GM23338 (cell line): Measurements from ENCODE around the gene OR1M1. TPM values are rescaled to one million over a fixed set of nuclear protein-coding genes. Genes with fewer than 3 reads are reported as not detected.

Source experiments
- ATAC-seq: fragments of 200-7000 bp; cut with Tn5 transposase; 3 replicates; pipeline ENCODE4 v1.9.1; 2020
- DNase-seq: peaks from one replicate; pipeline ENCODE4 v3.0.0-alpha.2; 2015; ENCODE audit warnings: low spot score
- H2AFZ ChIP-seq: fragments of 200-600 bp; sonication (generic); 2 replicates; pipeline ENCODE4 v1.8.0; 2016; ENCODE audit warnings: antibody characterized with exemption, mild to moderate bottlenecking, moderate library complexity
- H3F3A ChIP-seq: fragments of 200-600 bp; sonication (generic); replicated peaks from 2 replicates; pipeline ENCODE4 v1.8.0; 2017; ENCODE audit warnings: antibody characterized with exemption, mixed run types, low read depth
- H3K27ac ChIP-seq: fragments of 200-600 bp; sonication (generic); 2 replicates; pipeline ENCODE4 v1.6.1; 2016; ENCODE audit warnings: low read depth
- H3K27me3 ChIP-seq: fragments of 200-600 bp; sonication (generic); 2 replicates; pipeline ENCODE4 v1.8.0; 2016; ENCODE audit warnings: mild to moderate bottlenecking, mixed run types, moderate library complexity; ENCODE audit not compliant: insufficient read depth
- H3K36me3 ChIP-seq: fragments of 200-600 bp; sonication (generic); 2 replicates; pipeline ENCODE4 v1.8.0; 2016; ENCODE audit warnings: mild to moderate bottlenecking; ENCODE audit not compliant: insufficient read depth
- H3K4me1 ChIP-seq: fragments of 200-600 bp; sonication (generic); 2 replicates; pipeline ENCODE4 v1.8.0; 2016; ENCODE audit warnings: mild to moderate bottlenecking, moderate library complexity; ENCODE audit not compliant: insufficient read depth
- H3K4me2 ChIP-seq: fragments of 200-600 bp; sonication (generic); 2 replicates; pipeline ENCODE4 v1.7.1; 2017; ENCODE audit warnings: mixed run types
- H3K4me3 ChIP-seq: fragments of 200-600 bp; sonication (generic); 2 replicates; pipeline ENCODE4 v1.6.1; 2016; ENCODE audit warnings: mixed run types
- H3K79me2 ChIP-seq: fragments of 200-600 bp; sonication (generic); replicated peaks from 2 replicates; pipeline ENCODE4 v1.8.0; 2017; ENCODE audit warnings: mild to moderate bottlenecking; ENCODE audit not compliant: insufficient read depth
- H3K9me2 ChIP-seq: fragments of 200-600 bp; sonication (generic); 2 replicates; pipeline ENCODE4 v1.8.0; 2017; ENCODE audit not compliant: insufficient read depth
- H4K20me1 ChIP-seq: fragments of 200-600 bp; sonication (generic); replicated peaks from 2 replicates; pipeline ENCODE4 v1.8.0; 2017; ENCODE audit warnings: mild to moderate bottlenecking; ENCODE audit not compliant: insufficient read depth
- H3K27ac Mint-ChIP-seq: 2 replicates; pipeline ENCODE4 v1.8.0; 2020; ENCODE audit warnings: inconsistent platforms, mild to moderate bottlenecking, moderate library complexity, mixed read lengths
- H3K27me3 Mint-ChIP-seq: 3 replicates; pipeline ENCODE4 v1.8.0; 2022; ENCODE audit warnings: low read depth, mild to moderate bottlenecking, moderate library complexity, mixed read lengths, inconsistent platforms; ENCODE audit not compliant: insufficient read depth, poor library complexity
- H3K36me3 Mint-ChIP-seq: 3 replicates; pipeline ENCODE4 v1.8.0; 2021; ENCODE audit warnings: low read depth, mild to moderate bottlenecking, inconsistent platforms, moderate library complexity, mixed read lengths
- H3K4me1 Mint-ChIP-seq: 3 replicates; pipeline ENCODE4 v1.8.0; 2020; ENCODE audit warnings: mild to moderate bottlenecking, inconsistent platforms, mixed read lengths
- H3K4me3 Mint-ChIP-seq: 3 replicates; pipeline ENCODE4 v1.8.0; 2021; ENCODE audit warnings: moderate library complexity, mild to moderate bottlenecking, inconsistent platforms, mixed read lengths
- H3K9me3 Mint-ChIP-seq: 3 replicates; pipeline ENCODE4 v1.8.0; 2020; ENCODE audit warnings: moderate library complexity, mild to moderate bottlenecking, inconsistent platforms, mixed read lengths
- CREB1 ChIP-seq: fragments of 250-450 bp; sonication (Bioruptor Pico); IDR thresholded peaks from 2 replicates; pipeline ENCODE4 v1.5.0; 2020; ENCODE audit warnings: low read depth, mild to moderate bottlenecking, moderate library complexity
- CTCF ChIP-seq, 2 experiments: fragments of 200-600 bp in 1 of 2; sonication (generic) in 1 of 2; conservative IDR thresholded peaks; 2 replicates each; pipeline versions ENCODE4 v1.5.1 to v1.6.1; 2016 to 2017; ENCODE audit warnings: antibody characterized with exemption in 2 of 2, low read depth in 2 of 2, mild to moderate bottlenecking in 2 of 2, moderate library complexity in 1 of 2
- ETS1 ChIP-seq: IDR thresholded peaks from 2 replicates; pipeline ENCODE4 v1.6.1; 2016; ENCODE audit warnings: antibody characterized with exemption
- EZH2 ChIP-seq: fragments of 200-600 bp; sonication (generic); IDR thresholded peaks from one replicate; pipeline ENCODE4 v1.8.0; 2017; ENCODE audit warnings: antibody characterized with exemption, mild to moderate bottlenecking, low read depth; ENCODE audit not compliant: unreplicated experiment
- EZH2phosphoT487 ChIP-seq: fragments of 200-600 bp; sonication (generic); IDR thresholded peaks from one replicate; pipeline ENCODE4 v1.8.1; 2018; ENCODE audit warnings: antibody characterized with exemption; ENCODE audit not compliant: unreplicated experiment
- JUNB ChIP-seq: IDR thresholded peaks from one replicate; pipeline ENCODE4 v1.6.1; 2016; ENCODE audit warnings: antibody characterized with exemption; ENCODE audit not compliant: unreplicated experiment
- NANOG ChIP-seq: IDR thresholded peaks from 2 replicates; pipeline ENCODE4 v1.6.1; 2016; ENCODE audit warnings: antibody characterized with exemption, borderline replicate concordance
- POLR2AphosphoS5 ChIP-seq: IDR thresholded peaks from 2 replicates; pipeline ENCODE4 v1.6.1; 2016; ENCODE audit warnings: antibody characterized with exemption, low read depth
- REST ChIP-seq: IDR thresholded peaks from one replicate; pipeline ENCODE4 v1.6.1; 2018; ENCODE audit warnings: antibody characterized with exemption; ENCODE audit not compliant: unreplicated experiment
- STAT1 ChIP-seq: IDR thresholded peaks from one replicate; pipeline ENCODE4 v1.6.1; 2016; ENCODE audit warnings: antibody characterized with exemption; ENCODE audit not compliant: unreplicated experiment
- ZNF114 ChIP-seq: fragments of 250-450 bp; sonication (Bioruptor Pico); IDR thresholded peaks from 2 replicates; pipeline ENCODE4 v1.5.0; 2020; ENCODE audit warnings: mild to moderate bottlenecking, moderate library complexity
- ZNF331 ChIP-seq: fragments of 250-450 bp; sonication (Bioruptor Pico); IDR thresholded peaks from 2 replicates; pipeline ENCODE4 v1.5.0; 2020; ENCODE audit warnings: low read depth, mild to moderate bottlenecking, moderate library complexity
- ZNF462 ChIP-seq: fragments of 250-450 bp; sonication (Bioruptor Pico); IDR thresholded peaks from 2 replicates; pipeline ENCODE4 v1.5.0; 2020; ENCODE audit warnings: mild to moderate bottlenecking, moderate library complexity
- polyA plus RNA-seq: library from polyadenylated mRNA; unstranded; fragments of >200 nt; fragmentation: Nextera tagmentation; extraction: Ambion mirVana; gene quantifications from 2 replicates; pipeline ENCODE4 v1.2.1, GENCODE V29; 2016
- total RNA-seq: library from RNA; depleted of rRNA; stranded (reverse); fragments of >200 nt; shearing (Covaris generic); gene quantifications from 2 replicates; pipeline ENCODE4 v1.2.3, GENCODE V29; 2014

Gene OR1M1
- total and polyA plus RNA-seq, 2 experiments from 2014 or later, result not detected

GRCh38 chr19:9040131-9040530 lies 46.7 kb upstream of the OR1M1 start:
- peaks cover 99% of the 10 kb centered on the region for H3K9me3 Mint-ChIP-seq
- Histone ChIP-seq H2AFZ (peak overlapping the region; percentile 89; the same call in 1 of the 2 replicates), H3K9me2 (no peaks in the 10 kb centered on the region), H3K79me2 (no peaks in the 10 kb centered on the region), H3K4me2 (no peak overlapping the region), H3K4me1 (no peaks in the 10 kb centered on the region), H3F3A (no peaks in the 10 kb centered on the region), H3K36me3 (no peaks in the 10 kb centered on the region), H4K20me1 (no peaks in the 10 kb centered on the region), H3K27ac (no peak overlapping the region), H3K27me3 (no peaks in the 10 kb centered on the region), H3K4me3 (no peak overlapping the region)
- no peaks in the 10 kb centered on the region for H3K4me1 Mint-ChIP-seq
- ATAC-seq (no peak), DNase-seq (no peak)
- H3K36me3 Mint-ChIP-seq, result peaks cover 55% of the 10 kb centered on the region
- H3K4me3 Mint-ChIP-seq, result no peak overlapping the region
- TF ChIP-seq ZNF462 (CRISPR knock-in tag) (no peak), EZH2 (no peak), CTCF (conservative IDR thresholded peaks at IDR 0.05; ENCODE audit: low read depth in 2 of 2) (no peak), EZH2phosphoT487 (no peak), ZNF331 (CRISPR knock-in tag) (no peak), NANOG (no peak), CREB1 (CRISPR knock-in tag) (no peak), REST (no peak), POLR2AphosphoS5 (no peak), ETS1 (no peak), JUNB (no peak), STAT1 (no peak), ZNF114 (CRISPR knock-in tag) (no peak)
- no peak overlapping the region for H3K27ac Mint-ChIP-seq
- peaks cover 8% of the 10 kb centered on the region for H3K27me3 Mint-ChIP-seq
